ENCODE results near the gene ALDOA.

The ALDOA gene

GRCh38 chr16:30063893-30064728 lies 1.4 kb upstream of the ALDOA start:
- peak overlapping the region; percentile 92 for H3K4me2 ChIP-seq (ENCODE audit: low read length)
- H3K4me3 ChIP-seq (ENCODE audit: low read length), result peak overlapping the region; percentile 76
- H3K36me3 ChIP-seq (ENCODE audit: insufficient read depth, low read length), result peaks cover 33% of the 10 kb centered on the region
- H3K9me3 ChIP-seq (replicated peaks; ENCODE audit: low read length), result no peaks in the 10 kb centered on the region
- H3K9ac ChIP-seq (ENCODE audit: low read depth, low read length), result peak overlapping the region; percentile 89
- H3K27me3 ChIP-seq (ENCODE audit: control insufficient read depth, insufficient read depth, low read length), result no peaks in the 10 kb centered on the region
- H3K4me1 ChIP-seq (ENCODE audit: control insufficient read depth, insufficient read depth, low read length), result peaks cover 35% of the 10 kb centered on the region

- peak overlapping the region; percentile 89 for H3K9ac ChIP-seq (ENCODE audit: low read depth, low read length)
- peak overlapping the region; percentile 76 for H3K4me3 ChIP-seq (ENCODE audit: low read length)
- H3K36me3 ChIP-seq (ENCODE audit: insufficient read depth, low read length), result peaks cover 39% of the 10 kb centered on the region
- no peaks in the 10 kb centered on the region for H3K27me3 ChIP-seq (ENCODE audit: control insufficient read depth, insufficient read depth, low read length)
- H3K4me2 ChIP-seq (ENCODE audit: low read length), result peak overlapping the region; percentile 92
- H3K9me3 ChIP-seq (replicated peaks; ENCODE audit: low read length), result no peaks in the 10 kb centered on the region
- H3K4me1 ChIP-seq (ENCODE audit: control insufficient read depth, insufficient read depth, low read length), result peaks cover 42% of the 10 kb centered on the region
Measured at GRCh38 chr16:30064729-30065101, 845 bp upstream of the ALDOA start.

GRCh38 chr16:30065943-30066760 lies 592 bp downstream of the ALDOA start:
- peaks cover 53% of the 10 kb centered on the region for H3K36me3 ChIP-seq (ENCODE audit: insufficient read depth, low read length)

GRCh38 chr16:30066761-30067583 lies 1.4 kb downstream of the ALDOA start:
- H3K4me1 ChIP-seq (ENCODE audit: control insufficient read depth, insufficient read depth, low read length), result peaks cover 50% of the 10 kb centered on the region

More at GRCh38 chr16:30065943-30066760, 592 bp downstream of the ALDOA start:
- Histone ChIP-seq H3K9ac (ENCODE audit: low read depth, low read length) (peak overlapping the region; percentile 94), H3K4me2 (ENCODE audit: low read length) (peak overlapping the region; percentile 99), H3K9me3 (replicated peaks; ENCODE audit: low read length) (no peaks in the 10 kb centered on the region), H3K4me3 (ENCODE audit: low read length) (peak overlapping the region; percentile 93), H3K27me3 (ENCODE audit: control insufficient read depth, insufficient read depth, low read length) (no peaks in the 10 kb centered on the region), H3K4me1 (ENCODE audit: control insufficient read depth, insufficient read depth, low read length) (peaks cover 50% of the 10 kb centered on the region)

GRCh38 chr16:30067584-30067916 lies 2.0 kb downstream of the ALDOA start:
- Histone ChIP-seq H3K9ac (ENCODE audit: low read depth, low read length) (peak overlapping the region; percentile 94), H3K4me3 (ENCODE audit: low read length) (peak overlapping the region; percentile 93), H3K9me3 (replicated peaks; ENCODE audit: low read length) (no peaks in the 10 kb centered on the region), H3K4me2 (ENCODE audit: low read length) (peak overlapping the region; percentile 99), H3K27me3 (ENCODE audit: control insufficient read depth, insufficient read depth, low read length) (no peaks in the 10 kb centered on the region), H3K4me1 (ENCODE audit: control insufficient read depth, insufficient read depth, low read length) (peaks cover 50% of the 10 kb centered on the region), H3K36me3 (ENCODE audit: insufficient read depth, low read length) (peaks cover 67% of the 10 kb centered on the region)

More at GRCh38 chr16:30066761-30067583, 1.4 kb downstream of the ALDOA start:
- Histone ChIP-seq H3K36me3 (ENCODE audit: insufficient read depth, low read length) (peaks cover 62% of the 10 kb centered on the region), H3K9me3 (replicated peaks; ENCODE audit: low read length) (no peaks in the 10 kb centered on the region), H3K27me3 (ENCODE audit: control insufficient read depth, insufficient read depth, low read length) (no peaks in the 10 kb centered on the region), H3K4me3 (ENCODE audit: low read length) (peak overlapping the region; percentile 93), H3K9ac (ENCODE audit: low read depth, low read length) (peak overlapping the region; percentile 94), H3K4me2 (ENCODE audit: low read length) (peak overlapping the region; percentile 99)

- H3K9me3 ChIP-seq (replicated peaks; ENCODE audit: low read length), result no peaks in the 10 kb centered on the region
- peaks cover 68% of the 10 kb centered on the region for H3K36me3 ChIP-seq (ENCODE audit: insufficient read depth, low read length)
- H3K4me2 ChIP-seq (ENCODE audit: low read length), result peak overlapping the region; percentile 60
- peak overlapping the region; percentile 26 for H3K9ac ChIP-seq (ENCODE audit: low read depth, low read length)
- H3K4me3 ChIP-seq (ENCODE audit: low read length), result peak overlapping the region; percentile 12
- no peaks in the 10 kb centered on the region for H3K27me3 ChIP-seq (ENCODE audit: control insufficient read depth, insufficient read depth, low read length)
- H3K4me1 ChIP-seq (ENCODE audit: control insufficient read depth, insufficient read depth, low read length), result peaks cover 47% of the 10 kb centered on the region
Measured at GRCh38 chr16:30068333-30068732, 2.8 kb downstream of the ALDOA start.

- Histone ChIP-seq H3K9me3 (replicated peaks; ENCODE audit: low read length) (no peaks in the 10 kb centered on the region), H3K4me3 (ENCODE audit: low read length) (peak overlapping the region; percentile 29), H3K27me3 (ENCODE audit: control insufficient read depth, insufficient read depth, low read length) (no peaks in the 10 kb centered on the region), H3K36me3 (ENCODE audit: insufficient read depth, low read length) (peaks cover 71% of the 10 kb centered on the region), H3K9ac (ENCODE audit: low read depth, low read length) (peak overlapping the region; percentile 26), H3K4me2 (ENCODE audit: low read length) (peak overlapping the region; percentile 60), H3K4me1 (ENCODE audit: control insufficient read depth, insufficient read depth, low read length) (peaks cover 40% of the 10 kb centered on the region)
Measured at GRCh38 chr16:30068750-30069610, 3.4 kb downstream of the ALDOA start.

GRCh38 chr16:30069611-30070462 lies 4.3 kb downstream of the ALDOA start:
- H3K4me1 ChIP-seq (ENCODE audit: control insufficient read depth, insufficient read depth, low read length), result peaks cover 35% of the 10 kb centered on the region
- no peak overlapping the region for H3K9ac ChIP-seq (ENCODE audit: low read depth, low read length)
- H3K36me3 ChIP-seq (ENCODE audit: insufficient read depth, low read length), result peaks cover 71% of the 10 kb centered on the region
- H3K4me3 ChIP-seq (ENCODE audit: low read length), result peak overlapping the region; percentile 29
- peak overlapping the region; percentile 60 for H3K4me2 ChIP-seq (ENCODE audit: low read length)
- no peaks in the 10 kb centered on the region for H3K9me3 ChIP-seq (replicated peaks; ENCODE audit: low read length)
- H3K27me3 ChIP-seq (ENCODE audit: control insufficient read depth, insufficient read depth, low read length), result no peaks in the 10 kb centered on the region

- Histone ChIP-seq H3K4me3 (ENCODE audit: low read length) (peak overlapping the region; percentile 29), H3K9ac (ENCODE audit: low read depth, low read length) (peak overlapping the region; percentile 14)
Measured at GRCh38 chr16:30070490-30070889, 4.9 kb downstream of the ALDOA start.

More at GRCh38 chr16:30070490-30070889, 4.9 kb downstream of the ALDOA start:
- Histone ChIP-seq H3K27me3 (ENCODE audit: control insufficient read depth, insufficient read depth, low read length) (no peaks in the 10 kb centered on the region), H3K9me3 (replicated peaks; ENCODE audit: low read length) (no peaks in the 10 kb centered on the region), H3K4me1 (ENCODE audit: control insufficient read depth, insufficient read depth, low read length) (peaks cover 42% of the 10 kb centered on the region), H3K36me3 (ENCODE audit: insufficient read depth, low read length) (peaks cover 71% of the 10 kb centered on the region), H3K4me2 (ENCODE audit: low read length) (peak overlapping the region; percentile 60)

Data from skeletal muscle satellite cell (primary cell).